Measurements from ENCODE around the gene EEF1AKMT3.

EEF1AKMT3 gene

DNA sequence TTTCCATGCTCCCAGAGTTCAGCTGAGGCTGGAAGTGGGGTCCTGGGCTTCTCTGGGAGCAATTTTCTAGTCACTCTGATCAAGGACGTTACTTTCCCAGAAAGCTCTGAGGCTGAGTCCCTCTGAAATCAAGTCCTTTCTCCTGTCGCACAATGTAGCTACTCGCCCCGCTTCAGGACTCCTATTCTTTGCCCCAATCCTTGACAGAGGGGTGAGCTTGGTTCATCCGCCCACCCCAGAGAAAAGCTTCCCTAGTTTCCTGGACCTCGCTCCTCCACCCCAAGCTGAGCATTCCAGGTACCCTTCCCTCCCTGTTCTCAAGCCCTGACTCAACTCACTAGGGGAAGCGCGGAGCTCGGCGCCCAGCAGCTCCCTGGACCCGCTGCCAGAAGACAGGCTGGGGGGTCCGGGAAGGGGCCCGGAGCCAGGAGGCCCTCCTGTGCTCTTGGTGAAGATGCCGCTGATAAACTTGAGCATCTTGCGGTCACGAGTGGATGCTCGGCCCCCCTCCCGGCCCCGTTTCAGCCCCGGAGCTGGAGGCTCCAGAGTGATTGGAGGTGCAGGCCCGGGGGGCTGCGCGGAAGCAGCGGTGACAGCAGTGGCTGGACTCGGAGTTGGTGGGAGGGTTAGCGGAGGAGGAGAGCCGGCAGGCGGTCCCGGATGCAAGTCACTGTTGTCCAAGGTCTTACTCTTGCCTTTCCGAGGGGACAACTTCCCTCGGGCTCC lies 35.5 kb upstream of the EEF1AKMT3 start:
- H3K27ac ChIP-seq (ENCODE audit: low read depth, low read length): no peak overlapping the region
- H3K4me3 ChIP-seq (ENCODE audit: low read length): peak overlapping the region; percentile 41
- H3K9me3 ChIP-seq (ENCODE audit: insufficient read depth, low read depth, low read length): no peaks in the 10 kb centered on the region
- 2% methylated on average over 31 of the region's 31 CpGs for WGBS
- no peaks in the 10 kb centered on the region for H3K36me3 ChIP-seq (ENCODE audit: insufficient read depth, low read length)
- H3K9ac ChIP-seq (ENCODE audit: low read depth, low read length): no peak overlapping the region
- H3K4me1 ChIP-seq (ENCODE audit: insufficient read depth, low read length): peaks cover 12% of the 10 kb centered on the region
- peaks cover 99% of the 10 kb centered on the region for H3K27me3 ChIP-seq (ENCODE audit: insufficient read depth, low read length)

DNA sequence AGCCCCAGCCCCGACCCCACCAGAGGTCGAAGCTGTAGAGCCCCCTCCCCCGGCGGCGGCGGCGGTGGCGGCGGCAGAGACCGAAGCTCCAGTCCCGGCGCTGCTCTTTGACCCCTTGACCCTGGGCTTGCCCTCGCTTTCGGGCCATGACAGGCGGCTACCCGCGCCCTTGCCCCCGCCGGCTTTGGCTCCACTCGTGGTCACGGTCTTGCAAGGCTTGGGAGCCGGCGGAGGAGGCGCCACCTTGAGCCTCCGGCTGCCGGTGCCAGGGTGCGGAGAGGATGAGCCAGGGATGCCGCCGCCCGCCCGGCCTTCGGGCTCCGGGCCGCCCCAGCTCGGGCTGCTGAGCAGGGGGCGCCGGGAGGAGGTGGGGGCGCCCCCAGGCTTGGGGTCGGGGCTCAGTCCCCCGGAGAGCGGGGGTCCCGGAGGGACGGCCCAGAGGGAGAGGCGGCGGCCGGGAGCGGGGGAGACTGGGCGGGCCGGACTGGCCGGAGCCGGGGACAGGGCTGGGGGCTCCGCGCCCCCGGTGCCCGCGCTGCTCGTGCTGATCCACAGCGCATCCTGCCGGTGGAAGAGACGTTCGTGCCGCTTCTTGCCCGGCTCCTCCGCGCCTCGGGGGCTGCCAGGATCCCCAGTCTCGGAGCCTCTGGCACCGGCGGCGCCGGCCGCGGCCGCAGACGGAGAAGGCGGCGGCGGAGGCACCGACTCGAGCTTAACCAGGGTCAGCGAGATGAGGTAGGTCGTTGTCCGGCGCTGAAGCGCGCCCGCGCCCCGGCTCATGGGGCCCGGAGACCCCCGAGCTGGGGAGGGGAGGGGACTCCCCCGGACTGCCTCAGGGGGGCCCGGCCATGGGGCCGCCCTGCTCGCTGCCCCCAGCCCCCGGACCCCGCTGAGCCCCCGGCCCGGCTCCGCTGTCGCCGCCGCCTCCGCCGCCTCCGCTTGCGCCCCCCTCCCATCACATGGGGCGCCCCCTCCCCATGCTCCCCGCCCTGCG lies 34.6 kb upstream of the EEF1AKMT3 start:
- H3K9ac ChIP-seq (ENCODE audit: low read depth, low read length): no peak overlapping the region
- no peak overlapping the region for H3K27ac ChIP-seq (ENCODE audit: low read depth, low read length)
- H3K27me3 ChIP-seq (ENCODE audit: insufficient read depth, low read length): peaks cover 99% of the 10 kb centered on the region
- H3K4me3 ChIP-seq (ENCODE audit: low read length): peak overlapping the region; percentile 41
- no peaks in the 10 kb centered on the region for H3K9me3 ChIP-seq (ENCODE audit: insufficient read depth, low read depth, low read length)
- peaks cover 12% of the 10 kb centered on the region for H3K4me1 ChIP-seq (ENCODE audit: insufficient read depth, low read length)
- H3K36me3 ChIP-seq (ENCODE audit: insufficient read depth, low read length): no peaks in the 10 kb centered on the region
- 2% methylated on average over 109 of the region's 110 CpGs for WGBS

DNA sequence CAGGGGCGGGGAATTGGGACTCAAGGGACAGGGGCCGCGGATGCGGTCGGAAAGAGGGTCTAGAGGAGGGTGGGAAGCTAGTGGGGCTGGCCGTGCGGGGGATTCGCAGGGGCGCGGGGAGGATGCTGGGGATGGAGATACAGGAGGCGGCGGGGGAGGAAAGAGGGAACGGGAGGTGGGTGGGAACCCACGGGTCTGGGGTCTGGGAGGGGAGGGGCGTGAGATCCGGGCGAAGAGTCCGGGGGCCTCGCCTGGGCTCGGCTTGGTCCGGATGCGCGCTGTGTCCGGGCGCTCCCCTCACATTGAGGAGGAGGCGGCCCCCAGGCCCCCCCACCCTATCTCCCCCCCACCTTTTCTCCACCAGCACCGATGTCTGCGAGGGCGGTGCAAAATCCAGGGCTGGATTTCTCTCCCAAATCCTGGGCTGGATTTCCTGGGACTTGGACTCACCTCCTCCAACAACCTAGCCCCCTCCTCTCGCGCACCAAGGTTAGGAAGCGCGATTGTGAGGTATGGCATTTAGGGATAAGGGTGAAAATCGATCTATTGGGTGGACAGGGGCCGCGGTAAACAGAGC lies 33.7 kb upstream of the EEF1AKMT3 start, which contains the start of gene AGAP2:
Gene AGAP2, minus strand, starts transcription at position 82 of the 577 bp plus-strand sequence. CDS start 496 bp downstream, outside the sequence.
- H3K36me3 ChIP-seq (ENCODE audit: insufficient read depth, low read length): no peaks in the 10 kb centered on the region
- no peak within 1 kb of the TSS for H3K9ac ChIP-seq (ENCODE audit: low read depth, low read length)
- no peak within 1 kb of the TSS for H3K27ac ChIP-seq (ENCODE audit: low read depth, low read length)
- no peaks in the 10 kb centered on the region for H3K9me3 ChIP-seq (ENCODE audit: insufficient read depth, low read depth, low read length)
- H3K4me3 ChIP-seq (ENCODE audit: low read length): peak within 1 kb of the TSS; percentile 44
- H3K4me1 ChIP-seq (ENCODE audit: insufficient read depth, low read length): peaks cover 12% of the 10 kb centered on the region
- peaks cover 92% of the 10 kb centered on the region for H3K27me3 ChIP-seq (ENCODE audit: insufficient read depth, low read length)
- under 1% methylated on average over 35 of the region's 36 CpGs for WGBS

DNA sequence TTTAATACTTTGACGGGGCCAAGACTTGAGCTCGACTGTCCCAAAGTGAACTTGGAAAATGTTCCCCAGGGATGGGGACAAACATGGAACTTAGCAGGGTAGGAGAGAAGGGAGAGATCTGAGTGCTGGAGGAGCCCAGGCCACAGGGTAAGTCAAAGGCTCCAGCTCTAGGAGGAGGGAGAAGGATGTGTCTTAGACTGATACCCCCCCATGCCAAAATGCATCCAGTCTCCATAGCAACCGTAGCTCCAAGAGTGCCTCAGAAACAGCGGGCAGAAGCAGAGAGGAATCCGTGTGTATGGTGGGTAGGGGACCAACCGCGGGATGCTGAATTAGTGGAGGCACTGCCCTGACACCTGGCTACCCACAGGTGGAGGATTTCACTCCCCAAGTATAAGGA lies 33.0 kb upstream of the EEF1AKMT3 start:
- Histone ChIP-seq H3K4me1 (ENCODE audit: insufficient read depth, low read length) (peaks cover 12% of the 10 kb centered on the region), H3K9ac (ENCODE audit: low read depth, low read length) (no peak overlapping the region), H3K36me3 (ENCODE audit: insufficient read depth, low read length) (no peaks in the 10 kb centered on the region), H3K9me3 (ENCODE audit: insufficient read depth, low read depth, low read length) (no peaks in the 10 kb centered on the region), H3K27me3 (ENCODE audit: insufficient read depth, low read length) (peaks cover 86% of the 10 kb centered on the region), H3K4me3 (ENCODE audit: low read length) (peak overlapping the region; percentile 44; the same call in 1 of the 2 replicates), H3K27ac (ENCODE audit: low read depth, low read length) (no peak overlapping the region)
- 23% methylated on average over 7 of the region's 7 CpGs for WGBS

DNA sequence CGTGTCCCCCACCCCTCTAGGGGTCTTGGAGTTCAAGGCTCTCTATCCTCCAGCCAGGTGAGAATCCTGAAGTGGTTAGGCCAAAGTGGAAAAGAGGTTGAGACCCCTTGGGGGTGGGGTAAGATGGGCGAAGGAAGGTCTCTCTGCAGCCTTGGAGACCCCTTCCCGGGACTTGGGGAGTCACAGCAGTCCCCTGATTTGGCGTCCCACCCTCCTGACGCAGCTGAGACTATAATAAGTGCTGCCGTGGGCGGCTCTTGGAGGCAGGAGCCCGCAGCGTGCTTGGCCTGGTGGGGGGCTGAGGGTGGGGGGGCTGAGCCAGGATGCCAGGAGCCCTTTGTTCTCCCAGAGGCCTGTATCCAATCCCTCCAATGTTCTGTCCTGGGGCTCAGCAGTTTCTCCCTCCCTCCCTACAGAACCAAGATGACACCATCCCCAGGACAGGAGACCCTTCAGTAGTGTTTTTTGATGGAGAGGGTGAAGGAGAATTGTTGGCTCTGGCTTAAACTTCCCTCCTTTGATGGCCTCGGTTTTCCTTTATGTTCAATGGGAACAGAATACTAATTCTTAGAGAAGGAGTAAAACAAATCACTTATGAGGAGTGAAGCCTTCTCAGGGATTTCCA lies 32.4 kb upstream of the EEF1AKMT3 start:
- Histone ChIP-seq H3K9me3 (ENCODE audit: insufficient read depth, low read depth, low read length) (no peaks in the 10 kb centered on the region), H3K4me3 (ENCODE audit: low read length) (no peak overlapping the region), H3K4me1 (ENCODE audit: insufficient read depth, low read length) (peaks cover 12% of the 10 kb centered on the region), H3K36me3 (ENCODE audit: insufficient read depth, low read length) (no peaks in the 10 kb centered on the region), H3K27me3 (ENCODE audit: insufficient read depth, low read length) (peaks cover 80% of the 10 kb centered on the region), H3K27ac (ENCODE audit: low read depth, low read length) (no peak overlapping the region), H3K9ac (ENCODE audit: low read depth, low read length) (no peak overlapping the region)
- 31% methylated on average over 10 of the region's 10 CpGs for WGBS

DNA sequence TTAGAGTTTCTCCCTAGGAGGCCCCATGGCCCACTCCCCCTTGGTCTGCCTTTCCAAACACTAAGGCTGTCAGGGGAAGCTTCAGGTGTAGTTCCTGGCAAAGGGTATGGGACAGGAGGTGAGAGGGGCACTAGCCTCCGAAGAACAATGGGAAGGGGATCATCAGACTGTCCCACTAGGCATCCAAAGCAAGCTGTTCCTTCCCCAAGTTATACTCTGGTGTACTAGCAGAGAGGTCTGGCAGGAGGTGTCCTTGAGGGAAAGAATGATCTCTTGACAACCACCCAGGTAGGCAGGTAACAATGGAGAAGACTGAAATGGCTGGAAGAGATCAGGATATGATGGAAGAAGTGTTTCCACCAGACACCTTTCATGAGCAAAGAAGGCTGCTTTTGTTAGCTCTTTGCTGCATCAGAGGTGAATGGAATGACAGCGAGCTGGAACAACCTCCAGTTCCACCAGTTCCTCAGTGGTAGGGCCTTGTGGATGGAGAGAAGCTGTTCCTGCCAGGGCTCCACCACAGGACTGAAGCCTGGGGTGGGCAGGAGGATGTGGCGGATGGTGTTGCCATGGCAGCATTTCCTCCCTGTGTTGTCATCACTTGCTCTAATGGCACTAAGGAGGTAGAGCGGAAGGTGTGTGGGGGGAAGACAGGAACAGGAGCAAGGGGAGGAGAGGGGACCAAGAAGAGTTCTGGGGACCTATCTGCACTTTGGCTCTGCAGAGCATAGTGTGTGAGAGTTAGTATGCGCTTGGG lies 31.6 kb upstream of the EEF1AKMT3 start:
- no peaks in the 10 kb centered on the region for H3K9me3 ChIP-seq (ENCODE audit: insufficient read depth, low read depth, low read length)
- 73% methylated on average over 5 of the region's 5 CpGs for WGBS
- peaks cover 72% of the 10 kb centered on the region for H3K27me3 ChIP-seq (ENCODE audit: insufficient read depth, low read length)
- no peak overlapping the region for H3K27ac ChIP-seq (ENCODE audit: low read depth, low read length)
- H3K36me3 ChIP-seq (ENCODE audit: insufficient read depth, low read length): 0 out of 2 replicates have a peak, but pooled peaks cover 2% of the 10 kb centered on the region
- H3K9ac ChIP-seq (ENCODE audit: low read depth, low read length): no peak overlapping the region
- no peak overlapping the region for H3K4me3 ChIP-seq (ENCODE audit: low read length)
- H3K4me1 ChIP-seq (ENCODE audit: insufficient read depth, low read length): peaks cover 12% of the 10 kb centered on the region

DNA sequence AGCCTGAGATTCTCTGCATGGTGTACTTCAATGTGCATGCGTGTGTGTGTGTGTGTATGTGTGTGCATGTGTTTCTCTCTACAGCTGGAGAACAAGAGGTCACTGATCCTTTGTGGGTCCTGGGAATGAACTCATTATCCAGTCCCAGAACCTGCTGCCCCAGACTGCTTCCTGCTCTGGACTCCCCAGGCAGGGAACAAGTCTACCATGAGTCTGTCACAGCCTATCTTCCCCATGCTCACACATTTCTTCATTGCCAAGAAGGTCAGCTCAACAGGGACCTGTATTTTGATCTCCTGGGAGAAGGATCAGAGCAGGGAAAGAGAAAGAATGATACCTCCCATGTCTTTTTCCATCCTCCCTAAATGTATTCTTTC lies 31.0 kb upstream of the EEF1AKMT3 start:
- WGBS: 83% methylated on average over 1 of the region's 1 CpG
- H3K9ac ChIP-seq (ENCODE audit: low read depth, low read length): no peak overlapping the region
- H3K27me3 ChIP-seq (ENCODE audit: insufficient read depth, low read length): peaks cover 66% of the 10 kb centered on the region
- peaks cover 12% of the 10 kb centered on the region for H3K4me1 ChIP-seq (ENCODE audit: insufficient read depth, low read length)
- no peak overlapping the region for H3K27ac ChIP-seq (ENCODE audit: low read depth, low read length)
- no peak overlapping the region for H3K4me3 ChIP-seq (ENCODE audit: low read length)
- no peaks in the 10 kb centered on the region for H3K9me3 ChIP-seq (ENCODE audit: insufficient read depth, low read depth, low read length)
- H3K36me3 ChIP-seq (ENCODE audit: insufficient read depth, low read length): peaks cover 7% of the 10 kb centered on the region

DNA sequence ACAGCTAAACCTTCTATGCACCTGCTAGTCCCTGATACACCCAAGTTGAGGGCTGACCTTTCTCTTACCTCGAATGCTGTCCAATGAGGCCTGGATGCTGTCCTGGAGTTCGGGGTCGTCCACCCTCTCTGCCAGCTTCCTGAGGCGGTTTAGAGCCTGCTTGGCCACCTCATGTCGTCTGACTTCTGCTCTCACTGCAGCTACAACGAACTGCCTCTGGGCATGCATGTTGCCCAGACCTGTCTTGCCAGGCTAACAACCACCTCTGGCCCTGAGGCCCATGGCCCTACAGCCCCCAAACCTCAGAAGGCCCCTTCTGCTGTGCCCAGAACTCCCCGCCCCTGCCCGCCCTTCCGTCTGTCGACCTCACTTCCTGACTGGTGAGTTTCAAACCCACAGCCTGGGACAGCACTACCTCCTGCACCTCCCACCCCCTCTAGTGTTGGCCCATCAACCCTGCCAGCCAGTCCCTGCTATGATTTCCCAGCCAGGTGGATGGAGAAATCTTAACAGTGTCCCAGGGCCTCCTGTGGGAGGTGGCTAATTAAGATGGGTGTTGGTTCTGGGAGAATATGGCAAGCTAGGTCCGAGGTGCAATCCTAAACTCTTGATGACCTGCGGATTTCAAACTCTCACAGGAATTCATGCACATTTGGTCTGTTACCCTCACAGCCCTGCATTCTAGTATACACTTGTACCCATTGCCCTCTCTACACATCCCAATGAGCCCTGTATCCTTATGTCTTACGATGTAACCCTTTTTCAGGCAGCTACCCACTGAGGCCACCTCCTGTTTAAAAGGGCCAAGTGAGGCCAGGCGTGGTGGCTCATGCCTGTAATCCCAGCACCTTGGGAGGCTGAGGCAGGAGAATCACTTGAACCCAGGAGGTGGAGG lies 30.3 kb upstream of the EEF1AKMT3 start:
- no peak overlapping the region for H3K9ac ChIP-seq (ENCODE audit: low read depth, low read length)
- no peak overlapping the region for H3K27ac ChIP-seq (ENCODE audit: low read depth, low read length)
- 59% methylated on average over 14 of the region's 14 CpGs for WGBS
- H3K4me3 ChIP-seq (ENCODE audit: low read length): no peak overlapping the region
- peaks cover 5% of the 10 kb centered on the region; the same call in 1 of the 2 replicates for H3K4me1 ChIP-seq (ENCODE audit: insufficient read depth, low read length)
- no peaks in the 10 kb centered on the region for H3K9me3 ChIP-seq (ENCODE audit: insufficient read depth, low read depth, low read length)
- H3K27me3 ChIP-seq (ENCODE audit: insufficient read depth, low read length): peaks cover 59% of the 10 kb centered on the region
- peaks cover 14% of the 10 kb centered on the region for H3K36me3 ChIP-seq (ENCODE audit: insufficient read depth, low read length)

DNA sequence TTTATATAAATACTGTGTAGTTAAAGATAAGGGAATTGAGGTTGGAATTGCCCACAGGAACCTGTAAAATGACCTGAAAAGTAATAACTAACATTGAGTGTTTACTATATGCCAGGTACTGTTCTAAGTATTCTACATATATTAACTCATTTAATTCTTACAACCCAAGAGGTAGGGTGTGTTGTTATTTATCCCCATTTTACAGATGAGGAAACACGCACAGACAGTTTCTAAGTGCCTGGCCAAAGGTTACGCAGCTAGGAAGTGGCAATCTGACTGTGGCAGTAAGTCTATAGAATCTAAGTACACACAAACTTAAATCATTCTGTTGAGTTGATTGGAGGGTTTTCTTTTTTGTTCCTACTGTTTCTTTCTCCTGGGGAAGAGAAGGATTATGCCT lies 28.6 kb upstream of the EEF1AKMT3 start:
- H3K27ac ChIP-seq (ENCODE audit: low read depth, low read length): no peak overlapping the region
- H3K27me3 ChIP-seq (ENCODE audit: insufficient read depth, low read length): peaks cover 43% of the 10 kb centered on the region
- no peaks in the 10 kb centered on the region for H3K9me3 ChIP-seq (ENCODE audit: insufficient read depth, low read depth, low read length)
- 0 out of 2 replicates have a peak overlapping the region, but pooled peaks have one; percentile 67 for H3K4me3 ChIP-seq (ENCODE audit: low read length)
- H3K36me3 ChIP-seq (ENCODE audit: insufficient read depth, low read length): peaks cover 29% of the 10 kb centered on the region
- WGBS: 100% methylated on average over 2 of the region's 2 CpGs
- H3K4me1 ChIP-seq (ENCODE audit: insufficient read depth, low read length): 0 out of 2 replicates have a peak, but pooled peaks cover 4% of the 10 kb centered on the region
- no peak overlapping the region for H3K9ac ChIP-seq (ENCODE audit: low read depth, low read length)
